Chondrocyte (in vitro differentiated cells): ENCODE results near the gene PWP2. TPM values are rescaled to one million over a fixed set of nuclear protein-coding genes. Genes with fewer than 3 reads are reported as not detected.
"Not testable (repeated sequence)": the region's sequence is repeated elsewhere in the genome, so short reads cannot be mapped to it uniquely, and the experiment has no call there.

Experiments used
- DNase-seq: peaks from one replicate; pipeline ENCODE4 v3.0.0; 2021; ENCODE audit warnings: mixed read lengths, low spot score
- H3K27ac Mint-ChIP-seq: one replicate; pipeline ENCODE4 v1.8.0; 2021; ENCODE audit warnings: mild to moderate bottlenecking, moderate library complexity, mixed read lengths; ENCODE audit not compliant: unreplicated experiment
- H3K27me3 Mint-ChIP-seq: 2 replicates; pipeline ENCODE4 v1.8.0; 2021; ENCODE audit warnings: low read depth, mixed read lengths
- H3K36me3 Mint-ChIP-seq: 2 replicates; pipeline ENCODE4 v1.8.0; 2021; ENCODE audit warnings: low read depth, mixed read lengths
- H3K4me1 Mint-ChIP-seq: 2 replicates; pipeline ENCODE4 v1.8.0; 2021; ENCODE audit warnings: low read depth, mild to moderate bottlenecking, mixed read lengths
- H3K4me3 Mint-ChIP-seq: one replicate; pipeline ENCODE4 v1.8.0; 2021; ENCODE audit warnings: mild to moderate bottlenecking, moderate library complexity, mixed read lengths; ENCODE audit not compliant: unreplicated experiment
- H3K9me3 Mint-ChIP-seq: 2 replicates; pipeline ENCODE4 v1.8.0; 2021; ENCODE audit warnings: low read depth, mixed read lengths
- total RNA-seq: library from RNA; stranded (reverse); gene quantifications from 3 replicates; pipeline ENCODE4 v1.2.1, GENCODE V29; 2021

The PWP2 gene
- total RNA-seq, 1 donor from 2014 or later, result 1.9 TPM

DNA sequence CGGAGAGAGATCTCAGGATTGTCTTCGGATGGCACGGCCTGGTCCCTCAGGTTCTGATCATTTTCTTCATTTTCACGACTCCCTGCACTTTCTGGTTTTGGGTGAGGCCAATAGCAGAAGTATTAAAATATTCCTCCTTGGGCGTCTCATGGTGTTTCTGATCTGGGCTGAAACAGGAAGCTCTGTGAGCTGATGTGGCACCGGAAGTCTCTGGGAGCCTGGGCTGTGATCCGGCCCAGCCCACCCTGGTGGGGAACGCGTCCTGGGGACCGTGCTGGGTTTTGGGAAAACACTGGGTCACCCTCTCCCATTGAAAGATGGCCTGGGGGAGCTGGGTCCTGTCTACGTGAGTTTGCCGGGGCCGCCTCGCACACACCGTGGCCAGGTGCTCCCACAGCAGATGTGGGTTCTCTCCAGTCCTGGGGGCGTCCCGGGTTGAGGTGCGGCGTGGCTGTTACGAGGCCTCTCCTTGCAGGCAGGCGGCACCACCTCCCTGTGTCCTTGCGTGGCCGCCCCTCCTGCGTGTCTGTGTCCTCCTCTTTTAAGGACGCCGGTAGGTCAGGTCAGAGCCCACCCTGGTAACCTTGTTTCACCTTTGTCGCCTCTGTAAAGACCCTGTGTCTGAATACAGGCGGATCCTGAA is 50.4 kb downstream of the PWP2 start:
- H3K9me3 Mint-ChIP-seq, H3K4me1 Mint-ChIP-seq, H3K36me3 Mint-ChIP-seq, H3K27ac Mint-ChIP-seq, H3K4me3 Mint-ChIP-seq, DNase-seq, H3K27me3 Mint-ChIP-seq: not testable (repeated sequence)

DNA sequence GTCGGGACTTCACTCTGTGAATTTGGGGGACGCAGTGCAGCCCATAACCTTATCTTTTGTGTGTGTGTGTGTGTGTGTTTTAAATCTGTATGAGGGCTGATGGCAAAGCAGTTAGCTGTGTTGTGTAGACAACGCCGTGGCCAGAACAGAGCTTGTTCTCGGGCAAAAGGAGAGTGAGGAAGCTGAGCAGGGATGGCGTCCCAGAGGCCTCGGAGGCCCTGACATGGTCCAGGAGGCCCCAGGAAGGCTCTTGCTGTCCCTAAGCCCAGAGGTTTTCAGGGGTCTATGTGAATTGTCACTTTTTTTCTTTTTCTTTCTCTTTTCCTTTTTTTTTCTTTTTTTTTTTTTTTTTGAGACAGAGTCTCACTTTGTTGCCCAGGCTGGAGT is 50.9 kb downstream of the PWP2 start:
- not testable (repeated sequence) for DNase-seq, H3K36me3 Mint-ChIP-seq, H3K27me3 Mint-ChIP-seq, H3K27ac Mint-ChIP-seq, H3K9me3 Mint-ChIP-seq, H3K4me3 Mint-ChIP-seq, H3K4me1 Mint-ChIP-seq

DNA sequence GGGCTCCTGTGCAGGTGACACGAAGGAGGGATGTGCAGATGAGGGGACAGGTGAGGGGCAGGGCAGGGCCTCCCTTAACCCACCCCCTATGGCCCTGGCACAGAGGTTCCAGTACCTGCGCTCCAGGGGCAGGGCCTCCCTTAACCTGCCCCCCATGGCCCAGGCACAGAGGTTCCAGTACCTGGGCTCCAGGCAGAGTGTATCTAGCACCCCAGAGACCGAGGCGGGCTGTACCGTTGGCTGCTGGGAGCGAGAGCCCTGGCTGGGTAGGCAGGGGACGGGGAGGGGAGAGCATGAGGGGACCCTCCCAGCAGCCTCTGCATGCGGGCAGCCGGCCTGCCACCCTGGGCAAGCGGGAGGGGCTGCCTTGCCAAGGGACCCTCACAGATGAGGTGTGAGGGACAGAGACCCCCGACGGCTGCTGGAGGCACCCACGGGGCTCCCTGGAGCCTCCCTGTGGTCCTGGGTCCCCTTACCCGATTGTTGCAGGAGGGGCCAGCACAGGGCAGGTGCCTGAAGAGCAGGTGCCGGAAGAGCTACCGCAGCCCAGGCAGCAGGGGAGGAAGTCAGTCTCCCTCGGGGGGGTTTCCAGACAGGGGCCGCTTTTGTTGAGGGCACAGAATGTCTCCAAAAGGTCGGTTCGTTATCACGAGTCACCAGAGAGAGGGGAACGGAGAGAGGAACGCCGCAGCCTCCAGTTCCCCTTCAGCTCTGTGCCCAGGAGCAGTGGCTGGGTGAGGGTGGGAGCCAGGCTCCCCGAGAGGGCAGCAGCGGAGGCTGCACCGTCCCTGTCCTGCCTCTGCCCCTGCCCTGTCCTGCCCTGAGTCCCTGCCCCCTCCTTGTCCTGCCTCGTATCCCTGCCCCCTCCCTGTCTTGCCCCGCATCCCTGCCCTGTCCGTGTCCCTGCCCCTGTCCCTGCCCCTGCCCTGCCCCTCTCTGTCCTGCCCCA is 52.4 kb downstream of the PWP2 start:
- not testable (repeated sequence) for DNase-seq, H3K27ac Mint-ChIP-seq, H3K9me3 Mint-ChIP-seq, H3K27me3 Mint-ChIP-seq, H3K36me3 Mint-ChIP-seq, H3K4me3 Mint-ChIP-seq, H3K4me1 Mint-ChIP-seq

DNA sequence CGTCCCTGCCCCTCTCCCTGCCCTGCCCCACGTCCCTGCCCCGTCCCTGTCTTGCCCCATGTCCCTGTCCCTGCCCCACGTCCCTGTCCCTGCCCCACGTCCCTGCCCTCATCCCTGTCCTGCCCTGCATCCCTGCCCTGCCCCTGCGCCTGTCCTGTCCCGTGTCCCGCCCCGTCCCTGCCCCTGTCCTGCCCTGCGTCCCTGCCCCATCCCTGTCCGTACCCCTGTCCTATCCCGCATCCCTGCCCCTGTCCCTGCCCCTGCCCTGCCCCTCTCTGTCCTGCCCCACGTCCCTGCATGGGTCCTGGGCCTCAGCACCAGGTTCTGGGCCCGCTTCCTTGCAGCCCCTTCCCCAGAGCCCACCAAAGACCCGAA is 53.1 kb downstream of the PWP2 start:
- H3K4me1 Mint-ChIP-seq, H3K9me3 Mint-ChIP-seq, H3K36me3 Mint-ChIP-seq: not testable (repeated sequence)

DNA sequence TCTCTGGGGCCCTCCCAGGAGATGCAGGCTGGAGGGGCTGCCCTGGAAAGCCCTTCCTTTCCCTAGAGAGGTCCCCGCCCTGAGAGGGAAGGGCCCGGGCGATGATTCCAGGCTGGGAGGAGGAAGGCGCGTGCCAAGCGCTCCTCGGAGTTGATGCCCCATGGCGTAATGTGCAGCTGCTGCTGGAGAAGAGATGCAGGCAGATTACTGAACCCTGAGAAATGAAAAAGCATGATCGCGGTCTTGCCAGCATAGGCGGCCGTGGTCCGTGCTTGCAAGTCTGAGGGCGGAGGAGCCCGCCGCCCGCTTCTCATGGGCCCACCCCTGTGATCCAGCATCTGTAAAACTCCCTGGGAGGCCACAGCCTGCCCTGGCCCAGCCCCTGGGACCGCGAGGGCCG is 53.6 kb downstream of the PWP2 start:
- H3K27me3 Mint-ChIP-seq, result not testable (repeated sequence)

More for the DNA sequence above, 53.1 kb downstream of the PWP2 start:
- H3K4me3 Mint-ChIP-seq, H3K27ac Mint-ChIP-seq, H3K27me3 Mint-ChIP-seq, DNase-seq: not testable (repeated sequence)

DNA sequence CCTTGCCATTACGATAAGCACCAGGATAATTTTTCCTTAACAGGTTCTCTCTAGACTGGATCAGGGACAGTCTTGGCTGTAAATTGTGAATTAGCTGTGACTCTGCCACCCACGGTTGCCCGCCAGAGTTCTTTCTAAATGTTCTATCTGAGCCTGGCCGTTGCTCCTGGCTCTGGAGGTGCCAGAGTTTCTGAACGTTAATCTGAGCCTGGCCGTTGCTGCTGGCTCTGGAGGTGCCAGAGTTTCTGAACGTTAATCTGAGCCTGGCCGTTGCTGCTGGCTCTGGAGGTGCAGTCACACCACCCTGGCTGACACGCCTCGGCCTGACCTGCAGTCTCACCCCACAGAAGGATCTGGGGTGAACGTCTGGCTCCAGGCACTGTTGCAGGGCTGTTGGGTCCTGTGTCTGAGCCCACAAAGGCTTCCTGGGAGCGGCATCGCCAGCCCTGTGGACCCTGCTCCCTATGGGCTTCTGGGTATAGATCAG is 56.0 kb downstream of the PWP2 start:
- H3K4me3 Mint-ChIP-seq, DNase-seq, H3K36me3 Mint-ChIP-seq, H3K27me3 Mint-ChIP-seq, H3K27ac Mint-ChIP-seq, H3K9me3 Mint-ChIP-seq, H3K4me1 Mint-ChIP-seq: not testable (repeated sequence)

More for the DNA sequence above, 53.6 kb downstream of the PWP2 start:
- H3K4me1 Mint-ChIP-seq, H3K4me3 Mint-ChIP-seq, DNase-seq, H3K27ac Mint-ChIP-seq, H3K36me3 Mint-ChIP-seq, H3K9me3 Mint-ChIP-seq: not testable (repeated sequence)

DNA sequence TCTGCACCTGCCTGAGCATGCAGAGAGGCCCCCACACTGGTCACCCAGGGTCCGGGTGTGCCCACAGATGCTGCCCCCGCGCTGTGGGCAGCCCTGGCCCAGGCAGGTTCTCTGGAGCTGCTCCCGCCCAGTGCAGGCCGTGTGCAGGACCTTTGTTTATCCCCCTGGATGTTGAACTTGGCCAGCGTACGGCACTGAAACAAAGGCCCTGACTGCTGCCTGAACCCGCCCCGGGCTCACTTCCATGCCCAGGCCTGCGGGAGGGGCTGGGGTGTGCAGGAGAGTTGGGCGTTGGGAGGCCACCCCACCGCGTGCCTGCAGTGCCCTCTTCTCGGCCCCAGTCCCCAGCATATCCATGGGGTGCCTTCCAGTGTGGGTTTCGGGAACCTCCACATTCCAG is 58.7 kb downstream of the PWP2 start:
- not testable (repeated sequence) for H3K36me3 Mint-ChIP-seq, H3K4me1 Mint-ChIP-seq, H3K9me3 Mint-ChIP-seq, H3K4me3 Mint-ChIP-seq, H3K27ac Mint-ChIP-seq, H3K27me3 Mint-ChIP-seq, DNase-seq

DNA sequence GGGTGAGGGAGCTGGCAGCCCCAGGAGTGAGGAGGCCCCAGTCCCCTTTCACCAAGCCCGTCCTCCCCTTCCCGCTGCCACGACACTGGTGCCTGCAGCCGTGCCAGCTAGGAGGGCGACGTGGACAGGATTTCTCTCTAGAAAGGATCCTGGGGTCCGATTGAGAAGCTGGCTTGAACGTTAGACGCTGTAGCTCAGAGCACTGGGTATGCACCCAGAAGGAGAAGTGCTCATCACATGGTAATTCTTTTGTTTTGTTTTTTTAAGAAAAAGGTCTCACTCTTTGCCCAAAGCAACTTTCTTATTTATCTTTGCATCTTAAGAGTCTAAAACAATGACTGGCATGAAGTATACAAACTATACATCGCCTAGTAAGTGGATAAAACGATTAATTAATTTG is 60.3 kb downstream of the PWP2 start:
- DNase-seq, H3K4me3 Mint-ChIP-seq, H3K9me3 Mint-ChIP-seq, H3K36me3 Mint-ChIP-seq, H3K27me3 Mint-ChIP-seq, H3K4me1 Mint-ChIP-seq, H3K27ac Mint-ChIP-seq: not testable (repeated sequence)

DNA sequence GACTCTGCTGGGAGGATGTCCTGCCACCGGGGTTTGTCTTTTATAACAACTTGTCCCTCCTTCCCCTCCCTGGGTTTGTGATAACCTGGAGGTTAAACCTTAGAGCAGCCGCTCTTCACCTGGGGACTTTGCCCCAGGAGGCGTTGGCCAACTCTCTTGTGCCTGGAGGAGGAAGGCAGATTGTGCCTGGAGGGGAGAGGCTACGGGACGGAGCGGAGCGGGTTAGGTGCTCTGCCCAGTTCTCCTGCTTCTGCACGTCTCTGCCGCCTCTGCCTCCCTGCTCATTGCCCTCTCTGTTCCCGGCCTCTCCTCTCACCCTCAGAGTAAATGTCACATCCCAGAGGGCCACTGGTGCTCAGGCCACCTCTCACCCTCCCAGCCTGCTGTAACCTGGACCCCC is 63.1 kb downstream of the PWP2 start:
- H3K27ac Mint-ChIP-seq, DNase-seq, H3K9me3 Mint-ChIP-seq, H3K4me3 Mint-ChIP-seq, H3K27me3 Mint-ChIP-seq, H3K36me3 Mint-ChIP-seq, H3K4me1 Mint-ChIP-seq: not testable (repeated sequence)

DNA sequence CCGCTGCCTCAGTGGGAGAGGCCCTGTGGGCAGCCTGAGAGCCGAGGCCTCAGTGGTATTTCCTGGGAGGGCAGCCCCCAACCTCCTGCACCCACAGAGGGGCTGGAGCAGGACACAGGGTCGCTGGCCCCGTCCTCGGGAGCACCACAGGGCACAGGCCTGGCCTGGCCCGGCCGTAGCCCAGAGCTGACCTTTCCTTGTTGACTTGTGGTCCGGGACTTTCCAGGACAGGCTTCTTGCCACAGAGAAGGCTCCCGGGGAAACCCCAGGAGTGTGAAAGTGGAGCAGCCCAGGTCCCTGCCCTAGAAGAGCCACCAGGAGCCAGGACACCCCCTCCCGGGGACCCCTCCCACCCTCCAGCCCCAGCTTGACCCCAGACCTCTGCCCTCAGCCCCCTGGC is 63.7 kb downstream of the PWP2 start:
- not testable (repeated sequence) for H3K4me3 Mint-ChIP-seq, H3K9me3 Mint-ChIP-seq, H3K27me3 Mint-ChIP-seq, H3K4me1 Mint-ChIP-seq, H3K36me3 Mint-ChIP-seq, DNase-seq, H3K27ac Mint-ChIP-seq

DNA sequence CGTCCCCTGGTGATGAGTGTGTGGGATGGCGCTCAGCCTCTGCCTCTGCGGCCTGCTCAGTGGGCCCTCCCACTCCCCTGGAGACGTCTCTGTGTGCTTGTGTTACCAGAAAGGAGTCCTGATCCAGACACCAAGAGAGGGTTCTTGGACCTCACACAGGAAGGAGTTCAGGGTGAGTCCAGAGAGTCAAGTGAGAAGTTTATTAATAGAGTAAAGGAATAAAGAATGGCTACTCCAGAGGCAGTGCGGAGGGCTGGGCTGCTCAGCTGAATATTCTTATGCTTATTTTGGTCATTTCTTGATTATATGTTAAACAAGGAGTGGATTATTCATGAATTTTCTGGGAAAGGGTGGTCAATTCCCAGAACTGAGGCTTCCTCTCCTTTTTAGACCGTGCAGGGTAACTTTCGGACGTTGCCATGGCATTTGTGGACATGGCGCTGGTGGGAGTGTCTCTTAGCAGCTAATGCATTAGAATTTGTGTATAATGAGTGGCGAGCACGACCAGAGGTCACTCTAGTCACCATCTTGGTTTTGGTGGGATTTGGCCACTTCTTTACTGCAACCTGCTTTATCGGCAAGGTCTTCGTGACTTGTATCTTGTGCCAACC is 64.9 kb downstream of the PWP2 start:
- H3K27ac Mint-ChIP-seq, H3K4me1 Mint-ChIP-seq, DNase-seq, H3K36me3 Mint-ChIP-seq, H3K27me3 Mint-ChIP-seq, H3K4me3 Mint-ChIP-seq, H3K9me3 Mint-ChIP-seq: not testable (repeated sequence)

DNA sequence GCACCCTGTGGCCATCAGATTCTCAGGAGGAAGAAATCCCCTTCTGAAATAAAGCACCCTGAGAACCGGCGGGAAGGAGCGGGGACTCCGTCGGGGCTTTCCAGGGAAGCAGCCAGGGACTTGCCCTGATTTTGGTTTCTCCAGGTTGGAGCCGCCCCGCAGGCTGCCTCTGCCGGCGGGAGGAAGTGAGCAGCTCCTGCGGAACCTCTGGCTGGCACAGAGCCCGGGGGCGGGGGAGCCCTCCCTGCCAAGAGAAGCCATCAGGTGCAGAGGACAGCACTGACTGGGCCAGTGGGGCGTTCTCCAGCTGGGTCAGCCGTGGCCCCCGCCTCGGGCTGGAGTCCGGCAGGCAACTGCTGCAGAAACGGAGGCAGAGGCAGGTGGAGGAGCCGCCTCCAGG is 65.5 kb downstream of the PWP2 start:
- DNase-seq, H3K27me3 Mint-ChIP-seq, H3K4me1 Mint-ChIP-seq, H3K27ac Mint-ChIP-seq, H3K4me3 Mint-ChIP-seq, H3K36me3 Mint-ChIP-seq, H3K9me3 Mint-ChIP-seq: not testable (repeated sequence)
